Stimulated activated naive B cell treated with anti-CD40 and anti-IgM and Interleukin-4, amounts not matched to agents 10 μg/mL and 1 μg/mL and 100 μg/mL, for 72 hours (primary cell): Measurements from ENCODE around the gene UBE2M.
A peak's percentile ranks its signal among the peaks of the same experiment; 100 is the strongest.

Source experiments
- ATAC-seq, 2 donors: fragments of 150-1000 bp; cut with Tn5 transposase; replicated peaks; 2 replicates each; pipeline ENCODE4 v1.10.0; 2021; ENCODE audit warnings: moderate library complexity in 1 of 2
- DNase-seq: peaks from one replicate; pipeline ENCODE4 v3.0.0; 2021
- H3K27ac Mint-ChIP-seq: one replicate; pipeline ENCODE4 v1.8.0; 2022; ENCODE audit warnings: mild to moderate bottlenecking, mixed read lengths
- H3K27me3 Mint-ChIP-seq, 2 donors: one replicate each; pipeline ENCODE4 v1.8.0; 2022; ENCODE audit warnings: mixed read lengths in 2 of 2
- H3K36me3 Mint-ChIP-seq, 2 donors: one replicate each; pipeline ENCODE4 v1.8.0; 2022; ENCODE audit warnings: mixed read lengths in 2 of 2, mild to moderate bottlenecking in 1 of 2
- H3K4me1 Mint-ChIP-seq, 2 donors: one replicate each; pipeline ENCODE4 v1.8.0; 2022; ENCODE audit warnings: mixed read lengths in 2 of 2, mild to moderate bottlenecking in 1 of 2
- H3K4me3 Mint-ChIP-seq, 2 donors: one replicate each; pipeline ENCODE4 v1.8.0; 2022; ENCODE audit warnings: mild to moderate bottlenecking in 2 of 2, mixed read lengths in 2 of 2, moderate library complexity in 1 of 2
- H3K9me3 Mint-ChIP-seq, 2 donors: one replicate each; pipeline ENCODE4 v1.8.0; 2022; ENCODE audit warnings: mixed read lengths in 2 of 2, mild to moderate bottlenecking in 1 of 2

UBE2M gene

GRCh38 chr19:58521651-58522050 lies 36.8 kb downstream of the UBE2M start:
- Mint-ChIP-seq H3K4me1 (peaks cover 22 to 33% of the 10 kb centered on the region in 2 donors), H3K36me3 (peaks cover 2 to 16% of the 10 kb centered on the region in 2 donors), H3K4me3 (no peak overlapping the region), H3K9me3 (no peaks in the 10 kb centered on the region), H3K27me3 (no peaks in the 10 kb centered on the region), H3K27ac (peak overlapping the region; percentile 78)
- no peak for ATAC-seq
- DNase-seq: no peak

- ATAC-seq: no peak
- Mint-ChIP-seq H3K27me3 (no peaks in the 10 kb centered on the region), H3K4me3 (peak overlapping the region; percentile 92 to 98), H3K36me3 (peaks cover 9 to 26% of the 10 kb centered on the region in 2 donors), H3K9me3 (no peaks in the 10 kb centered on the region), H3K27ac (peak overlapping the region; percentile 95), H3K4me1 (peaks cover 33 to 45% of the 10 kb centered on the region in 2 donors)
- no peak for DNase-seq
Measured at GRCh38 chr19:58520257-58520599, 38.2 kb downstream of the UBE2M start.

DNA sequence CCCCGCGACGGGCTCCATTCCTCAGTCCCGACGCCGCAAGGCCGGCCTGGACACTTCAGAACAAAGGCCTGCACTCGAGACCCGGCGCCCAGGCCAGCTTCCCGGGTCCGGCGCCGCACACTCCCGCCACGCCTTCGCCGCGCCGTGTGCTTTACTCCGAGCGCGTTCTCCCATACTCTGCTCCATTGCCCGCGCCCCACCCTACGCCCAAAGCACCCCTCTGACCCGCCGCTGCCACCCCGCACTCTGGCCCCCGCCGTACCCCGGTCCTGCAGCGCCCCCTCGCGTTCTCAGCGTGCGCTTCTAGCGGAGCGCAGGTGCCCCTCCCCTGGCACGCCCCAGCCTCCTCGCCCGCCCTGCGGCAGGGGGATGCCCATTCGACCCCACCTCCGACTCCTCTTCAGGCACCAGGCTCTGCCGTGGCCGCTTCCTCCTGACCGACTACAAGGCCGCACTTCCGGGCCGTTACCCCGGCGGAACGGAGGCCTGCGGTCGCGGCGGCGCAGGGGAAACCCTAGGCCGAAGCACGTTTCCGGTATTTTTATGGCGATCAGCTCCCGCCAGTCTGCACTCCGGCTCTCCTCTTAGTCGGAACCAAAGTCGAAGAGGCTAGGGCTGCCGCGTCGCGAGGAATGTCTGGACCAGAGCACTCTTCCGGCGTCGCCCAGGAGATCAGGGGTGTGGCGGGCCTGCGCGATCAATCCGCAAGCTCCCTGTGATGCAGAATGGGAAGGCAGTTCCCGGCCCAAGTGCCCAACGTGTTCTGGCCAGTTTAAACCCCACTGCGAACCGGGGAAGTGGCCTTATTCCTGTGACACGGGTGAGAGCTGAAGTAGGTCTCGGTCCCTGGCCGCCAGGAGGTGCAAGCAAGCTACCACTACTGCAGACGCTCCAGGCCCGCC lies 38.8 kb downstream of the UBE2M start, which contains the start of gene ZBTB45:
Gene ZBTB45, minus strand, starts transcription at position 456 of the 902 bp plus-strand sequence. CDS start 2,137 bp downstream, outside the sequence.
- H3K4me1 Mint-ChIP-seq: peaks cover 35 to 52% of the 10 kb centered on the region in 2 donors
- H3K9me3 Mint-ChIP-seq: no peaks in the 10 kb centered on the region
- no peaks in the 10 kb centered on the region for H3K27me3 Mint-ChIP-seq
- H3K4me3 Mint-ChIP-seq: peak within 1 kb of the TSS; percentile 92 to 98
- peak; percentile 97 for DNase-seq
- peak within 1 kb of the TSS; percentile 95 for H3K27ac Mint-ChIP-seq
- ATAC-seq: peak; percentile 85 to 88
- peaks cover 9 to 29% of the 10 kb centered on the region in 2 donors for H3K36me3 Mint-ChIP-seq

GRCh38 chr19:58519087-58519354 lies 39.4 kb downstream of the UBE2M start:
- peak overlapping the region; percentile 92 to 98 for H3K4me3 Mint-ChIP-seq
- DNase-seq: no peak
- H3K27me3 Mint-ChIP-seq: no peaks in the 10 kb centered on the region
- peak overlapping the region; percentile 95 for H3K27ac Mint-ChIP-seq
- peaks cover 36 to 57% of the 10 kb centered on the region in 2 donors for H3K4me1 Mint-ChIP-seq
- H3K36me3 Mint-ChIP-seq: peaks cover 11 to 33% of the 10 kb centered on the region in 2 donors
- peak; percentile 6 to 9 for ATAC-seq
- H3K9me3 Mint-ChIP-seq: no peaks in the 10 kb centered on the region

GRCh38 chr19:58518256-58519086 lies 39.9 kb downstream of the UBE2M start:
- no peak for ATAC-seq
- H3K4me1 Mint-ChIP-seq: peaks cover 38 to 63% of the 10 kb centered on the region in 2 donors
- DNase-seq: no peak
- no peaks in the 10 kb centered on the region for H3K27me3 Mint-ChIP-seq
- peaks cover 13 to 33% of the 10 kb centered on the region in 2 donors for H3K36me3 Mint-ChIP-seq
- H3K4me3 Mint-ChIP-seq: peak overlapping the region; percentile 92 to 98
- H3K9me3 Mint-ChIP-seq: no peaks in the 10 kb centered on the region
- peak overlapping the region; percentile 95 for H3K27ac Mint-ChIP-seq

DNA sequence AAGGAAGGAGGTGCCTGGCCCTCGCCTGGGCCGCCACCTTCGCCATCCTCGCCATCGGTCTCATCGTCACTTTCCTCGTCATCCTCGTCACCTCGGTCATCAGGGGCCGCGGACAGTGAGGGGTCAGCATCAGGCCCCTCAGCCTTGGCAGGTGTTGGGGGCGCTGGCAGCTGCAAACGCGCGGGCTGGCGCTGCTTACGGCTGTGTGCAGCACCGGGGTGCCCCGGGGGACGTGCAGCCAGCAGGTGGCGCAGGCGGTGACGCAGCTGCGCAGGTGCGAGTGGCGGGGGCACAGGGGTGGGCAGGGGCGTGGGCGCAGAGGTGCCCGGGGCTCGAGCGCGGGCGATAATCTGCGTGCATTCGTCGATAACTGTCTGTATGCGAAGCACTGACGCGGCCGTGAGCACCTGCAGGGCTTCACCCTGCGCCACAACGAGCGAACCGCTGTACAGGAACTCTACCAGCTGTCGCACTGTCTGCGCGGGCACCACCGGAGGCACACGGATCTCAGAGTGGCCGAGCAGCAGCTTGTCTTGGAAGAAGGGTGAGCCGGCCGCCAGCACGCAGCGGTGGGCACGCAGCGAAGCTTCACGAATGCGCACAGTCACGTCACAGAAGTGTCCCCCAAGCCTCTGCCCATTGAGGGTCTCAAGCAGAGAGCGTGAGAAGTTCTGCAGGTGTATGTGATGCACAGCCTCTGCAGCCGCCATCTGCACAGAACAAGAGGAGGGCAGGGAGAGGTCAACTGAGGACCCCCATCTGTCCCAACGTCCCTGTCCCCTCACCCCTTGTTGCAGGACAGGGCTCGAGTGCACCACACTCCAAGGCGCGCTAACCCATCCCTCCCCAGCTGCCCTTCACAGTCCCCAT lies 41.2 kb downstream of the UBE2M start:
- peak overlapping the region in 1 of 2 donors; percentile 11 for H3K4me3 Mint-ChIP-seq
- no peaks in the 10 kb centered on the region for H3K9me3 Mint-ChIP-seq
- no peak for DNase-seq
- peaks cover 41 to 71% of the 10 kb centered on the region in 2 donors for H3K4me1 Mint-ChIP-seq
- peaks cover 13 to 33% of the 10 kb centered on the region in 2 donors for H3K36me3 Mint-ChIP-seq
- ATAC-seq: no peak
- H3K27me3 Mint-ChIP-seq: no peaks in the 10 kb centered on the region
- H3K27ac Mint-ChIP-seq: no peak overlapping the region

DNA sequence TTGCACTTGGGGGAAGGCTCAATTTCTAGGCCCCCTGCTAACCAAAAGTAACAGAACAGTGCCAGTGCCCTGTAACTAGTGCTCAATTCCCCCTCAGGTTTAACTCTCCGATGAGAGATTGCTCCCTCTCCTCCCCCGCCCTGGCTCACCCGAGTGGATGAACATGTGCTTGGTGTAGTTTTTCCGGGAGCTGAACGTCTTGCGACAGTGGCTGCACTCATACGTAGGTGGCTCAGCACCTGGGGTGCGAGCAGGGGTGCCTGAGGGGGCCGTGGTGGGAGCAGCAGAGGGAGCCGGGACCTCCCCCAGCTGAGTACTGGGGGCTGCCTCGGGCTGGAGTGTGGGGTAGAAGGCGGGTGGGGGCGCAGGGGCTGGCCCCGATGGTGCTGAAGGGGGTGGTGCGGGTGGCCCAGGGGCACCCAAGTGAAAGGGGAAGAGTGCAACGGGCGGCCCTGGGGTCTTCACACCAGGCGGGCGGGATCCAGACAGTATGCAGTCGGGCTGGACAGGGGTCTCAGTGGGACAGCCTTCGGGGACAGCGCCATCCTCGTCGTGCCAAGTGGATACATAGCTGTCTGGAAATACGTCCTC lies 42.1 kb downstream of the UBE2M start:
- peak overlapping the region; percentile 84 for H3K27ac Mint-ChIP-seq
- H3K4me3 Mint-ChIP-seq: peak overlapping the region in 1 of 2 donors; percentile 82
- H3K4me1 Mint-ChIP-seq: peaks cover 41 to 71% of the 10 kb centered on the region in 2 donors
- no peaks in the 10 kb centered on the region for H3K9me3 Mint-ChIP-seq
- no peaks in the 10 kb centered on the region for H3K27me3 Mint-ChIP-seq
- ATAC-seq (no peak), DNase-seq (no peak)
- H3K36me3 Mint-ChIP-seq: peaks cover 13 to 33% of the 10 kb centered on the region in 2 donors

GRCh38 chr19:58515259-58515658 lies 43.2 kb downstream of the UBE2M start:
- no peak for ATAC-seq
- H3K4me1 Mint-ChIP-seq: peaks cover 37 to 66% of the 10 kb centered on the region in 2 donors
- peaks cover 13 to 33% of the 10 kb centered on the region in 2 donors for H3K36me3 Mint-ChIP-seq
- no peaks in the 10 kb centered on the region for H3K9me3 Mint-ChIP-seq
- no peaks in the 10 kb centered on the region for H3K27me3 Mint-ChIP-seq
- peak overlapping the region; percentile 82 for H3K4me3 Mint-ChIP-seq
- no peak for DNase-seq
- H3K27ac Mint-ChIP-seq: peak overlapping the region; percentile 84

GRCh38 chr19:58514564-58515022 lies 43.8 kb downstream of the UBE2M start:
- peaks cover 13 to 36% of the 10 kb centered on the region in 2 donors for H3K36me3 Mint-ChIP-seq
- peaks cover 32 to 59% of the 10 kb centered on the region in 2 donors for H3K4me1 Mint-ChIP-seq
- H3K27me3 Mint-ChIP-seq: no peaks in the 10 kb centered on the region
- DNase-seq (no peak), ATAC-seq (no peak)
- H3K4me3 Mint-ChIP-seq: peak overlapping the region; percentile 91 to 93
- peak overlapping the region; percentile 96 for H3K27ac Mint-ChIP-seq
- no peaks in the 10 kb centered on the region for H3K9me3 Mint-ChIP-seq

GRCh38 chr19:58513694-58514563 lies 44.5 kb downstream of the UBE2M start:
- H3K4me1 Mint-ChIP-seq: peaks cover 31 to 53% of the 10 kb centered on the region in 2 donors
- no peaks in the 10 kb centered on the region for H3K9me3 Mint-ChIP-seq
- peak; percentile 93 for DNase-seq
- H3K4me3 Mint-ChIP-seq: peak overlapping the region; percentile 91 to 93
- peaks cover 13 to 33% of the 10 kb centered on the region in 2 donors for H3K36me3 Mint-ChIP-seq
- no peaks in the 10 kb centered on the region for H3K27me3 Mint-ChIP-seq
- peak overlapping the region; percentile 96 for H3K27ac Mint-ChIP-seq
- ATAC-seq: peak; percentile 91

GRCh38 chr19:58513213-58513693 lies 45.2 kb downstream of the UBE2M start:
- peak overlapping the region; percentile 91 to 93 for H3K4me3 Mint-ChIP-seq
- DNase-seq (no peak), ATAC-seq (no peak)
- H3K27me3 Mint-ChIP-seq: no peaks in the 10 kb centered on the region
- no peaks in the 10 kb centered on the region for H3K9me3 Mint-ChIP-seq
- peaks cover 24 to 47% of the 10 kb centered on the region in 2 donors for H3K4me1 Mint-ChIP-seq
- H3K27ac Mint-ChIP-seq: peak overlapping the region; percentile 84
- H3K36me3 Mint-ChIP-seq: peaks cover 13 to 30% of the 10 kb centered on the region in 2 donors

DNA sequence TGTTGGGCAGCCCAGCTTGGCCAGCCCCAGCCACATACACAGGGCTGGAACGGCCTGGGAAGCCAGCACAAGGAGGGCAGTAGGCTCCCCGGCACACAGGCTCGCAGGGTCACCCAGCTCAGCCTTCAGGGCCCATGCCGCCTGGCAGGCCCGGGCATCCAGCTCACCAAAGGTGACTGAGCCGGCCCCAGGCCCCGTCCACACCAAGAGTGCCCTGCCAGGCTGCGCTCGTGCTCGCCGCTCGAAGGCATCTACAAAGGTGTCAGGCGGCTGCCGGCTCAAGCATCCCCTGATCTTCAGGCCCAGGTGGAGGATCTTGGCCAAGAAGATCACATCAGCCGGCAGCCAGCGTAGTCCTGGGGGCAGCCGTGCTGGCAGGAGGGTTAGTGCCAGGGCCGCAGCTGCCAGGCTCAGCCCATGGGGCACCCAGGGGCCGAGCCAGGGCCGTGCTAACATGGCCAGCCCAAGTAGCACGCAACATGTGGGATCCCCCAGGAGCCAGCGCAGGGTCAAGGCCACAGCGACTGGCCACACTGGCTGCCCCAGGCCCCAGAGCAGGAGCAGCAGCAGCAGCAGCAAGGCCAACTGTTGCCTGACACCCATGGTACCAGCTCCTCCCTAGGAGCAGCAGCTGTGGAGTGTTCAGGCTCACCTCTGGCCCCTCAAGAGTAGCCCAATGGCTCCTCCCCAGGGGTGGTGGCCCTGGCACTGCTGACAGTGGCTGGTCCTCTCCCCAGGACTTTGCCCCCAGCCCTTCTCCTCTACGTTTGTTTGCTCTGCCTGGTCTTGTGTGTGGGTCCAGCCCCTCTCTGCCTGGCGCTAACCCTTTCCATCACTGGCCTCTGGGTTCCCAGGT lies 46.8 kb downstream of the UBE2M start, which contains the start of gene SLC27A5:
Gene SLC27A5, minus strand, starts transcription at position 640 of the 856 bp plus-strand sequence. Its CDS starts 37 bp downstream, at position 603.
- no peak for DNase-seq
- H3K4me3 Mint-ChIP-seq: peak within 1 kb of the TSS in 1 of 2 donors; percentile 36
- ATAC-seq: no peak
- peaks cover 18 to 38% of the 10 kb centered on the region in 2 donors for H3K4me1 Mint-ChIP-seq
- H3K36me3 Mint-ChIP-seq: peaks cover 13 to 25% of the 10 kb centered on the region in 2 donors
- H3K27me3 Mint-ChIP-seq: no peaks in the 10 kb centered on the region
- H3K27ac Mint-ChIP-seq: peak within 1 kb of the TSS; percentile 25
- peaks cover 4 to 9% of the 10 kb centered on the region in 2 donors for H3K9me3 Mint-ChIP-seq
